GM10266 (cell line): ENCODE results near the gene ITSN1.
A peak's percentile ranks its signal among the peaks of the same experiment; 100 is the strongest.
"Not testable (repeated sequence)": the region's sequence is repeated elsewhere in the genome, so short reads cannot be mapped to it uniquely, and the experiment has no call there.

Experiments
- DNase-seq: peaks from one replicate; pipeline ENCODE4 v3.0.0; 2012; ENCODE audit errors: extremely low spot score
- TF ChIP-seq, protein P1 (sequence below): IDR thresholded peaks from 2 replicates; pipeline ENCODE4 v1.5.1; 2012; ENCODE audit warnings: mild to moderate bottlenecking, low read depth; ENCODE audit not compliant: control insufficient read depth, insufficient read depth; ENCODE audit errors: missing control alignments

ITSN1 gene

DNA sequence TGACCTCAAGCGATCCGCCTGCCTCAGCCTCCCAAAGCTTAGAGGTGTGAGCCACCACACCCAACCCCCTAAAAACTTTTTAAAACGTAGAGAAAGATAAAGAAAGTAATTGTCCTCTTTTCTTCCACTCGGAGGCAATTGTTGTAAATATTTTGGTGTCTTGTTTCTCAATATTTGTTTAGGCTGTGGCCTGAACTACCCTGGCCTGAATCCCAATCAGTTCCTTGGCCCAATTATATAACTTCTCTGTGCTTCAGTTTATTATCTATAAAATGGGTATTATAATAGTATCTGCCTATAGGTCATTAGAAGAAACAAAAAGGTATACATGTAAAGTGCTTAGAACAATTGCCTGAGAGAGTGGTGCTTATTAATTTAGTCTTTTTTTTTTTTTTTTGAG, 275.1 kb downstream of the ITSN1 start:
- no peak for DNase-seq
- TF ChIP-seq, protein P1, sequence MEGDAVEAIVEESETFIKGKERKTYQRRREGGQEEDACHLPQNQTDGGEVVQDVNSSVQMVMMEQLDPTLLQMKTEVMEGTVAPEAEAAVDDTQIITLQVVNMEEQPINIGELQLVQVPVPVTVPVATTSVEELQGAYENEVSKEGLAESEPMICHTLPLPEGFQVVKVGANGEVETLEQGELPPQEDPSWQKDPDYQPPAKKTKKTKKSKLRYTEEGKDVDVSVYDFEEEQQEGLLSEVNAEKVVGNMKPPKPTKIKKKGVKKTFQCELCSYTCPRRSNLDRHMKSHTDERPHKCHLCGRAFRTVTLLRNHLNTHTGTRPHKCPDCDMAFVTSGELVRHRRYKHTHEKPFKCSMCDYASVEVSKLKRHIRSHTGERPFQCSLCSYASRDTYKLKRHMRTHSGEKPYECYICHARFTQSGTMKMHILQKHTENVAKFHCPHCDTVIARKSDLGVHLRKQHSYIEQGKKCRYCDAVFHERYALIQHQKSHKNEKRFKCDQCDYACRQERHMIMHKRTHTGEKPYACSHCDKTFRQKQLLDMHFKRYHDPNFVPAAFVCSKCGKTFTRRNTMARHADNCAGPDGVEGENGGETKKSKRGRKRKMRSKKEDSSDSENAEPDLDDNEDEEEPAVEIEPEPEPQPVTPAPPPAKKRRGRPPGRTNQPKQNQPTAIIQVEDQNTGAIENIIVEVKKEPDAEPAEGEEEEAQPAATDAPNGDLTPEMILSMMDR: no peak

GRCh38 chr21:33924079-33924765, 281.9 kb downstream of the ITSN1 start:
- TF ChIP-seq, protein P1: peak; percentile 96
- peak; percentile 74 for DNase-seq

- TF ChIP-seq, protein P1: no peak
- no peak for DNase-seq
These were observed 282.4 kb downstream of the ITSN1 start for GRCh38 chr21:33924766-33925100.

DNA sequence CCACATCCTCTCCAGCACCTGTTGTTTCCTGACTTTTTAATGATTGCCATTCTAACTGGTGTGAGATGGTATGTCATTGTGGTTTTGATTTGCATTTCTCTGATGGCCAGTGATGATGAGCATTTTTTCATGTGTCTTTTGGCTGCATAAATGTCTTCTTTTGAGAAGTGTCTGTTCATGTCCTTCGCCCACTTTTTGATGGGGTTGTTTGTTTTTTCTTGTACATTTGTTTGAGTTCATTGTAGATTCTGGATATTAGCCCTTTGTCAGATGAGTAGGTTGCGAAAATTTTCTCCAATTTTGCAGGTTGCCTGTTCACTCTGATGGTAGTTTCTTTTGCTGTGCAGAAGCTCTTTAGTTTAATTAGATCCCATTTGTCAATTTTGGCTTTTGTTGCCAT, 283.9 kb downstream of the ITSN1 start:
- not testable (repeated sequence) for DNase-seq

GRCh38 chr21:33931052-33931798, 288.9 kb downstream of the ITSN1 start:
- not testable (repeated sequence) for DNase-seq

DNA sequence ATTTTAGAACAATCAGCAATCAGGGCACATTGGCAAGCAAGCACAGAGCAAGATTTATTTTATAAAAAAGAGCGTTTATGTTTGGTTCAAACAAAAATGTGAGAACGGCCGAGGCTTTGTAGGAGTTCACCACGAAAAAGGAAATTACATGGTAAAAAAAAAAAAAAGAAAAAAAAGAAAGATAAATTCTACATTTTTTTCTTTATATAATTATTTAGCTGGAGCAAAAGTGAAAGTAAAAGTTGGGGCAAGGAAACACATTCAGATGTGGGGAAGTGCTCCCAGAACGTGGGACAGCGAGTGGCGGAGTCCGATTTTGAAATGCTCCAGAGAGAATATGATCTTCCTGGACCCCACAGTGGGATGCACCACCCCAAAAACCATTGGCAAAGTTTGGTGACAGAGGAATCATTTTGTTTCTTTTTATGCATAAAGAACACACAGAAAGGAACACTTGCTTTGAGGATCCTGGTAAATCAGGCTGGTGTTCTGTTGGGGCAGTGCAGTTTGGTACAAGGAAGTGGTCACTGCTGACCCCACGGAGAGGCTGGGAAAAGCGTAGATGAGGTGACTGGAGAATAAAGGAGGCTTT, 289.6 kb downstream of the ITSN1 start:
- DNase-seq: no peak
- TF ChIP-seq, protein P1: no peak

DNA sequence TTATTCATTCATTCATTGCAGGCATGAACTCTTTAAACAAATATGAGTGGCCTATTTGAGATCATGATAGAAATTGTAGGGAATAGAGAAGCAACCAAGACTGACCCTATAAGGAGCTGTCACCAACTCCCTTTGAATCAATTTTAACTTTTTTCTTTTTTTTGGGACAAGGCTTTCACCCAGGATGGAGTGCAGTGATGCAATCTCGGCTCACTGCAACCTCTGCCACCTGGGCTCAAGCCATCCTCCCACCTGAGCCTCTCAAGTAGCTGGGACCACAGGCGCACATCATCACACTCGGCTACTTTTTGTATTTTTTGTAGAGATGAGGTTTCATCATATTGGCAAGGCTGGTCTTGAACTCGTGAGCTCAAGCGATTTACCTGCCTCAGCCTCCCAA, 290.4 kb downstream of the ITSN1 start:
- DNase-seq: no peak
- TF ChIP-seq, protein P1: no peak

- TF ChIP-seq, protein P1: no peak
- DNase-seq: no peak
These were observed 294.2 kb downstream of the ITSN1 start for GRCh38 chr21:33936301-33937038.
